Activated CD4-positive, alpha-beta T cell treated with anti-CD3 and anti-CD28 coated beads, Interleukin-2, amount 10 ng/mL, durations not matched to agents 24 days and 14 days (primary cell): ENCODE data around the gene STK11IP. TPM values are rescaled to one million over a fixed set of nuclear protein-coding genes. Genes with fewer than 3 reads are reported as not detected.

Source experiments
- DNase-seq: peaks from one replicate; pipeline ENCODE4 v3.0.0; 2022
- H3K27ac Mint-ChIP-seq: one replicate; pipeline ENCODE4 v1.8.0; 2022; ENCODE audit warnings: mild to moderate bottlenecking, mixed read lengths
- H3K27me3 Mint-ChIP-seq: one replicate; pipeline ENCODE4 v1.8.0; 2022; ENCODE audit warnings: mixed read lengths
- H3K36me3 Mint-ChIP-seq: one replicate; pipeline ENCODE4 v1.8.0; 2022; ENCODE audit warnings: low read depth, mild to moderate bottlenecking, mixed read lengths
- H3K4me1 Mint-ChIP-seq: one replicate; pipeline ENCODE4 v1.8.0; 2021; ENCODE audit warnings: mixed read lengths
- H3K4me3 Mint-ChIP-seq: one replicate; pipeline ENCODE4 v1.8.0; 2022; ENCODE audit warnings: mild to moderate bottlenecking, moderate library complexity, mixed read lengths
- H3K9me3 Mint-ChIP-seq: one replicate; pipeline ENCODE4 v1.8.0; 2021; ENCODE audit warnings: mixed read lengths
- intact Hi-C: fragments of 100-400 bp; cut with micrococcal nuclease; formaldehyde crosslinking; loops from one replicate; pipeline ENCODE4 v1.15.1; 2023
- total RNA-seq: library from RNA; stranded (reverse); gene quantifications from 2 replicates; pipeline ENCODE4 v1.2.3, GENCODE V29; 2022

Gene STK11IP
- total RNA-seq, 1 donor from 2014 or later = 35.0 TPM

DNA sequence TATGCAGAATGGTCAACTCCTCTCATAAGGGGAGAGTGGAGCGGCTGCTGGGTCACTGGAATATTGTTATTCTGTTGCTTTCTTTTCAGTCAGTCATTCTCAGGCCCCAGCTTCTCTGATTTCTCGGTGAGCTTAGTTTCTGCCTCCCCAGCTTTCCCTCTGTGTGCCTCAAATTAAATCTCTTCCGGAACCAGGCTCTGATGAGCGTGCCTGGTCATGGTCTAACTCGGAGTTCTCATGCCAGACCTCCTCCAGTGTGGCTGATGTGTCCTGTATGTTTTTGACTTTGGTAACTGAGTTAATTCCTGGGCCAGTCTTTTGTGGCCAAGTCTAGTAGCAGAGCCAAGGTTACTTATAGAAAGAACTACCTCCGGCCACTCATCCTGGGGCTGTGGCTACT lies 4.9 kb upstream of the STK11IP start:
- intact Hi-C loops = no loop called here
- no peak overlapping the region for H3K27ac Mint-ChIP-seq

DNA sequence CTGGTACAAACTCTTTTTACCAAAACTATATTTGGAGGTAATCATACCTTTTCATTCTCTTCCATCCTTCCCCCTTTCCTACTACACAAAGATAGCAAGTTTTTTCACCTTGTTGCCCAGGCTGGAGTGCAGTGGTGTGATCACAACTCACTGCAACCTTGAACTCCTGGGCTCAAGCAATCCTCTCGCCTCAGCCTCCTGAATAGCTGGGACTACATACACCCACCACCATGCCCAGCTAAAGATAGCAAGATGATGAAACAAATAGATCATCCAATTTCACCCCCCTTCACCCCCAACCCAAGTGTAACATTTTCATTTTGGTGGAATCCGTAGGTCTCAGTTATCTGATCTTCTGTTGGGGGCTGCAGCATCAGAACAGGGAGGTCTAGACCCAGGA lies 4.5 kb upstream of the STK11IP start:
- intact Hi-C loops = no loop called here
- Mint-ChIP-seq H3K9me3 (no peaks in the 10 kb centered on the region), H3K27me3 (peaks cover 2% of the 10 kb centered on the region), H3K4me3 (no peak overlapping the region), H3K4me1 (peaks cover 11% of the 10 kb centered on the region), H3K27ac (no peak overlapping the region), H3K36me3 (no peaks in the 10 kb centered on the region)
- DNase-seq = no peak

More for the DNA sequence above, 4.9 kb upstream of the STK11IP start:
- no peaks in the 10 kb centered on the region for H3K9me3 Mint-ChIP-seq
- peaks cover 2% of the 10 kb centered on the region for H3K27me3 Mint-ChIP-seq
- H3K36me3 Mint-ChIP-seq = no peaks in the 10 kb centered on the region
- peaks cover 8% of the 10 kb centered on the region for H3K4me1 Mint-ChIP-seq
- H3K4me3 Mint-ChIP-seq = no peak overlapping the region
- no peak for DNase-seq

DNA sequence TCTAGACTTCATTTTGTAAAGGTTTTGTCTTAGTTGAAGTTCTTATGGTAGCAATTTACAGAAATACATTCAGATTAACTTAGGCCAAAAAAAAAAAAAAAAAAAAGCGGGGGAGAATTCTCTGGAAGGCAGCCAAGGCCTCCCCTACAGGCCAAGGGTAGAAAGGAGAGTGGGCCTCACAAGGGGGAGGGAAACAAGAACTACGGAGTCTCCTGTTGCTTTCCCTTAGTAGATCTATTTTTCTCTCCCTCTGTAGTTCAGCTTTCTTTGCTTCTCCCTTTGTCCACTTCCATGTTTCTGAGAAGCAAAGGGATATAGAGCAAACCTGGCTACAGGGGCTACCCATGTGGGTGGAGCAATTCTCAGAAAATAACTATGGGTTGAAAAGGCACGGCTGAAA lies 2.4 kb upstream of the STK11IP start:
- H3K27ac Mint-ChIP-seq = no peak overlapping the region
- no peaks in the 10 kb centered on the region for H3K36me3 Mint-ChIP-seq
- no peak for DNase-seq
- intact Hi-C loops = loop anchor here (5.0 kb wide), 1 partner anchor 47 kb away; no protein-coding TSS in a partner anchor
- no peak overlapping the region for H3K4me3 Mint-ChIP-seq
- H3K9me3 Mint-ChIP-seq = no peaks in the 10 kb centered on the region
- H3K4me1 Mint-ChIP-seq = peaks cover 20% of the 10 kb centered on the region
- H3K27me3 Mint-ChIP-seq = peaks cover 2% of the 10 kb centered on the region

DNA sequence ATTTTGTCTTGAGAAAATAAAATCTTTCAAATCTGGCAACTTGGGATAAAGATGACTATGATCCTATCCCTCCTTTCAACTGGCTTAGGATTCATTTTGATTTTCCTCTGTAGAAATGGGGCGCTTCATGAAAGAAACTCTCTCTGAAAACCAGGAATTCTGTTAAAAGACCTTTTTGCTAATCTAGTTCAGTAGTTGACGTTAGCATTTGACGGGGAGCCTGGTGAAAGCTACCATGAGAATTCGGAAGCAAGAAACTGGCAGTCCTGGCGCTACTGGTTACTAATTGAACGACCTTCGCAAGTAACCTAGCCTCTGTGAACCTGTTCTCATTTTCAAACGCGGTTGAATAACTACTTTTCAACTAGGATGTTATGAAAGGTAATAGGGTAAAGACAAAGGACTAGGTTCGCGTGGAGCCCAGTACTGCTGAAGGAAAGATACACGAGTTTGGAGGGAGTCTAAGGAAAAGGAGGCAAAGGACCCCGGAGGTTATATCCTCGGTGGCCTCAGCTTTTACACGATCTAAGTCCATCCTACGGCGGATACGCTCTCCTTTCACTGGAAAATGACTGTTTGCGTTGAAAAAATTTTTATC lies 604 bp upstream of the STK11IP start:
- Mint-ChIP-seq H3K27me3 (peaks cover 2% of the 10 kb centered on the region), H3K4me3 (peak overlapping the region; percentile 98), H3K4me1 (peaks cover 22% of the 10 kb centered on the region), H3K36me3 (peaks cover 9% of the 10 kb centered on the region), H3K27ac (peak overlapping the region; percentile 98), H3K9me3 (no peaks in the 10 kb centered on the region)
- intact Hi-C loops = loop anchor here (1.0 to 5.0 kb wide), 5 partner anchors 45 to 352 kb away; partner anchors contain the start of genes CHPF, GLB1L, GMPPA and STK16
- no peak for DNase-seq

DNA sequence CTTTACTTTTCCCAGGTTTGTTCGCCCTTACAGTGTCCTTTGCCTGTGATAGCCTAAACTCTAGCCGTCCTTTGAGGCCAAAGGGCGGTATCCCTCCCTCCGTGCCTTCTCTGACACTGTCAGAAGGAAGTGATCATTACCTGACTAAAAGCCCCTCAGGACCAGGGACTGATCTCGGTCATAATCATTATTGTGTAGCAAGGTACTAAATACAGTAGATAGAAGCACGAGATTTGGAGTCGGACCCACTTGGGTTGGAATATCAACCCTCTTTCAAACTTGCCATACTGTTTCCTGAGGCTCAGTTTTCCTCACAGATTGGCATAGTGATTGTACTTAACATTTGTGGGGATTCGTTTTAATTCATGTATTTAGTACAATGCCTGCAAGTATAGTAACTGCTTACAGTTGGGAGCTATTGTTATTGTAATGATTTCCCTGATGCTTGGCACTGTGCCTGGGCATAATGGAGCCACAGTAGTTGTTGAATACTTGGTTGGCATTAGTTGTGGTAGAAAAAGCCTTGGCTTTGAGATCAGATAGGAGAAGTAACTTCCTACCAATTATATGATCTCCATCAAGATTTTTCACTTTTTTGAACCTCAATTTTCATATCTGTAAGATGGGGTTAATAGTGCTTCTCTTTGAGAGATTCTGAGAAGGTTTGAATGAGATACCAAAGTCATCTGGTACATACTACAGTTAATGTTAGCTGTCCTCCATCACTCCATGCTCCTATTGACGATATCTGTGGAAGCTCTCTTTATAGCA lies 836 bp downstream of the STK11IP start:
- Mint-ChIP-seq H3K27ac (peak overlapping the region; percentile 98), H3K4me3 (peak overlapping the region; percentile 98), H3K4me1 (peaks cover 22% of the 10 kb centered on the region), H3K36me3 (peaks cover 14% of the 10 kb centered on the region), H3K27me3 (peaks cover 2% of the 10 kb centered on the region), H3K9me3 (no peaks in the 10 kb centered on the region)
- no peak for DNase-seq
- intact Hi-C loops = loop anchor here (1.0 to 5.0 kb wide), 2 partner anchors 44 to 210 kb away; no protein-coding TSS in a partner anchor

DNA sequence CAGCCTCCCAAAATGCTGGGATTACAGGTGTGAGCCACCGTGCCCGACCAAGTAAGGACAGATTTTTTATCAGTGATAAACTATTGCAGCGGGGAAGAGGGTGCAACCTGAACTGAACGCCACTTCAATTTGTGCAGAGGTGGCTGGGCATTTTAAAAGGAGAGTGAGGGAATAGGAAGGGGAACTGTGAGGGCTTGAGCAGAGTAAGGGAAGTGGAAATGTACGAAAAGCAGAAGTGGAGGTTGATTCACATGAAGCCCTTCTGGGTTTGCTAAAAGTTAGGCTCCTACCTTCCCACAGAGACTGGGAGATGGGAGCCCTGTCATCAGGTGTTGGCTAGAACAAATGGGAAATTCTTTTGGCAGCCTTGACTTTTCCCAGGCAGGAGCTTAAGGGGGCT lies 6.1 kb downstream of the STK11IP start:
- no peak overlapping the region for H3K27ac Mint-ChIP-seq

DNA sequence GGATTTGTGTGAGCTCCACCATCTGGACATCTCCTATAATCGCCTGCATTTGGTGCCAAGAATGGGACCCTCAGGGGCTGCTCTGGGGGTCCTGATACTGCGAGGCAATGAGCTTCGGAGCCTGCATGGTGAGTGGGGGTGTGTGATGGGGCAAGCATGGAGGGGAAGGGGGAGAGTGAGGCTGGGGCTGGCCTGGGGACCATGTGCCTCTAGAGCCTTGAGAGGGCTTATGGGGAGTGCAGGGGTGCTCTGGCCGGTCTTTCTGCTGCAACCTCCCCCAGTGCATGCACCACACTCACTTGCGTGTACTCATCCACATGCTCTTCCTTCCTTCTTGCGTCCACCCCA lies 7.9 kb downstream of the STK11IP start:
- Mint-ChIP-seq H3K4me3 (no peak overlapping the region), H3K27ac (no peak overlapping the region), H3K27me3 (no peaks in the 10 kb centered on the region), H3K4me1 (peaks cover 2% of the 10 kb centered on the region), H3K36me3 (peaks cover 33% of the 10 kb centered on the region), H3K9me3 (no peaks in the 10 kb centered on the region)
- DNase-seq = no peak
- intact Hi-C loops = no loop called here

More for the DNA sequence above, 6.1 kb downstream of the STK11IP start:
- peaks cover 34% of the 10 kb centered on the region for H3K36me3 Mint-ChIP-seq
- H3K4me3 Mint-ChIP-seq = no peak overlapping the region
- intact Hi-C loops = no loop called here
- H3K4me1 Mint-ChIP-seq = peaks cover 7% of the 10 kb centered on the region
- H3K9me3 Mint-ChIP-seq = no peaks in the 10 kb centered on the region
- no peak for DNase-seq
- H3K27me3 Mint-ChIP-seq = no peaks in the 10 kb centered on the region

DNA sequence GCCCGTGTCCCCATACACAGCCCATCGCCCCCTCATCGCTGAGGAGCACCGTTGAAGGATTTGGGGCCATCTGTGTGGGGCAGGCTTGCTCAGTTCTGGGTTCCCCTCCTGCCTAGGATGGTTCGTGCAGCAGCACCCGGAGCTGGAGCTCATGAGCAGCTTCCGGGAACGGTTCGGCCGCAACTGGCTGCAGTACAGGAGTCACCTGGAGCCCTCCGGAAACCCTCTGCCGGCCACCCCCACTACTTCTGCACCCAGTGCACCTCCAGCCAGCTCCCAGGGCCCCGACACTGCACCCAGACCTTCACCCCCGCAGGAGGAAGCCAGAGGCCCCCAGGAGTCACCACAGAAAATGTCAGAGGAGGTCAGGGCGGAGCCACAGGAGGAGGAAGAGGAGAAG lies 10.3 kb downstream of the STK11IP start:
- DNase-seq = no peak
- no peaks in the 10 kb centered on the region for H3K27me3 Mint-ChIP-seq
- peaks cover 5% of the 10 kb centered on the region for H3K4me1 Mint-ChIP-seq
- peaks cover 23% of the 10 kb centered on the region for H3K36me3 Mint-ChIP-seq
- H3K4me3 Mint-ChIP-seq = no peak overlapping the region
- H3K9me3 Mint-ChIP-seq = no peaks in the 10 kb centered on the region
- intact Hi-C loops = no loop called here
- H3K27ac Mint-ChIP-seq = no peak overlapping the region

DNA sequence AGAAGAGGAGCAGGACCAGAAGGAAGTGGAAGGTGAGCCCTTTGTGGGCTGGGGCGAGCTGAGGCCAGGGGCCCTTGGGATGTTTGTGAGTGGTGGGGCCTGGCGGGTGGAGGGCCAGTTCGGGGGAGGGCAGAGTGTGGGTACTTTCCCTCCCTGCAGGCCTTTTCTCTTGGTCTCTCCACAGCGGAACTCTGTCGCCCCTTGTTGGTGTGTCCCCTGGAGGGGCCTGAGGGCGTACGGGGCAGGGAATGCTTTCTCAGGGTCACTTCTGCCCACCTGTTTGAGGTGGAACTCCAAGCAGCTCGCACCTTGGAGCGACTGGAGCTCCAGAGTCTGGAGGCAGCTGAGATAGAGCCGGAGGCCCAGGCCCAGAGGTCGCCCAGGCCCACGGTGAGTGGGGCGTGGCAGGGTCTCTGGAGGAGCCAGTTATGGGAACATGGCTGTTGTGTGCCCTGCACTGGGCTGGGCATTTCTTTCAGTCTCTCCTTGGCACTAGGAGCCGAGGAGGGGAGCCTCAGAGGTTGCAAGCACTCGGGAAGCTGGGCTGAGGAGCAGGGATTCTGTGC lies 10.8 kb downstream of the STK11IP start:
- no peak for DNase-seq
- Mint-ChIP-seq H3K4me1 (peaks cover 5% of the 10 kb centered on the region), H3K27me3 (no peaks in the 10 kb centered on the region), H3K9me3 (no peaks in the 10 kb centered on the region), H3K36me3 (peaks cover 23% of the 10 kb centered on the region), H3K4me3 (no peak overlapping the region), H3K27ac (no peak overlapping the region)
- intact Hi-C loops = no loop called here

DNA sequence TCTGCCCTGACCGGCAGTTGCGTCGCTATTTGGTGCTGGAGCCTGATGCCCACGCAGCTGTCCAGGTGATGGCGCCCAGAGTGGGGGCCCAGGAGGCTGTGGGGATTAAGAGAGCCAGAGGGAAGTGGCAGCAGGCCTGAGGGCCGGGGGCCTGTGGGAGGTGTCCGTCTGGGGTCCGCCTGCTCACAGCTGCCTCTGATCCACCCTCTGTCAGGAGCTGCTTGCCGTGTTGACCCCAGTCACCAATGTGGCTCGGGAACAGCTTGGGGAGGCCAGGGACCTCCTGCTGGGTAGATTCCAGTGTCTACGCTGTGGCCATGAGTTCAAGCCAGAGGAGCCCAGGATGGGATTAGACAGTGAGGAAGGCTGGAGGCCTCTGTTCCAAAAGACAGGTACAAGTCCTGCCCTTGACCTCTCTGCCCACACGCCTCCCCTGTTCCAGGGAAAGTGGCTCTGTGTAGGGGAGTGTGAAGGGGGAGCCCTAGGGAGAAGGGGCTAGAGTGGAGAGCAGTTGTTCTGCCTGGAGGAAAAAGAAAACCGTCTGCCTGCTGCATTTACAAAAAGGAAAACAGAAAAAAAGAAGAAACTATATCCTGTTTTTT lies 11.6 kb downstream of the STK11IP start:
- DNase-seq = no peak
- Mint-ChIP-seq H3K36me3 (peaks cover 19% of the 10 kb centered on the region), H3K4me1 (peaks cover 5% of the 10 kb centered on the region), H3K27me3 (no peaks in the 10 kb centered on the region), H3K27ac (no peak overlapping the region), H3K4me3 (no peak overlapping the region), H3K9me3 (no peaks in the 10 kb centered on the region)
- intact Hi-C loops = no loop called here

DNA sequence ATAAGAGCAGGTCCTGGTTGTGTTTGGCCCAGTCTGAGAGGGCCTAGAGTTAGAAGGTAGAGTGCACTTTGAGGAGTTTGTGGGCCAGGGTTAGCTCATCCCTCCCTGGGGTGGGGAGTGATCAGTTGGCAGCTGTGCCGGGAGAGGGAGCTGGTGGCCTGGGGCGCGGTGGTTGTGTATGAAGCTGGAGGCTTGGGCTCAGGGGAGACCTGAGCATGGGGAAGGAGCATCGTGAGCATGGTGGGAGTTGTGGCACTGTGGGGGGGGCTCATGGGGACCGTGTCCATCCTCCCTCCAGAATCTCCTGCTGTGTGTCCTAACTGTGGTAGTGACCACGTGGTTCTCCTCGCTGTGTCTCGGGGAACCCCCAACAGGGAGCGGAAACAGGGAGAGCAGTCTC lies 13.6 kb downstream of the STK11IP start:
- intact Hi-C loops = no loop called here
- H3K27me3 Mint-ChIP-seq = no peaks in the 10 kb centered on the region
- no peaks in the 10 kb centered on the region for H3K9me3 Mint-ChIP-seq
- H3K4me3 Mint-ChIP-seq = no peak overlapping the region
- no peak overlapping the region for H3K27ac Mint-ChIP-seq
- no peak for DNase-seq
- H3K36me3 Mint-ChIP-seq = peaks cover 22% of the 10 kb centered on the region
- H3K4me1 Mint-ChIP-seq = peaks cover 5% of the 10 kb centered on the region

DNA sequence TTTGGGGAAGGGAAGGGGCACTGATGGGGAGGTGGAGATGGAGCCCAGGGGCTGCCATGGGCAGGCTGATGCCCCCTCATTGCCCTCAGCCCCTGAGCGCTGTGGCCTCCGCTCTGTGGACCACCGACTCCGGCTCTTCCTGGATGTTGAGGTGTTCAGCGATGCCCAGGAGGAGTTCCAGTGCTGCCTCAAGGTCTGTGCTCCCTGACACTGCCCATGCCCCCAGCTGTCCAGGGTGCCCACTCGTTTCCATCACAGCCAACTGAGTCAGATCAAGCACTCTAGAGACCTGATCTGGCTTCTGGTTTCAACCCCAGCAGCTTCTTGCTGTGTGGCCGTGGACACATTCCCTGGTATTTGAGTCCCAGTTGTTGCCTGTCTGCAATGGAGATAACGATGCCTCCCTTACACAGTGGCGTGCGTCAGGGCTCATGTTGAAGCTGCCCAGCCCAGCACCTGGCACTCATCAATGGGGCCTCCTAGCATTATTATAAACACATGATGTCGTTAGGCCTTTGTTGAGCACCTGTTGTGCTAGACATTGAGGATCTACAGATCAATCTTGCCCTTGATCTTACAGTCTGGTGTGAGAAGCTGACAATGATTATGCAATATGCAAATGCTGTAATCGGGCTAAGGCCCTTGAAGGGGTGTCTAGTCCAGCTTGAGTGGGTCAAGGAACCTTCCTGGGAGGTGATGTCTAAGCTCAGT lies 14.4 kb downstream of the STK11IP start:
- intact Hi-C loops = no loop called here
- Mint-ChIP-seq H3K9me3 (no peaks in the 10 kb centered on the region), H3K4me3 (no peak overlapping the region), H3K27ac (no peak overlapping the region), H3K4me1 (peaks cover 5% of the 10 kb centered on the region), H3K27me3 (no peaks in the 10 kb centered on the region), H3K36me3 (peaks cover 22% of the 10 kb centered on the region)
- no peak for DNase-seq

DNA sequence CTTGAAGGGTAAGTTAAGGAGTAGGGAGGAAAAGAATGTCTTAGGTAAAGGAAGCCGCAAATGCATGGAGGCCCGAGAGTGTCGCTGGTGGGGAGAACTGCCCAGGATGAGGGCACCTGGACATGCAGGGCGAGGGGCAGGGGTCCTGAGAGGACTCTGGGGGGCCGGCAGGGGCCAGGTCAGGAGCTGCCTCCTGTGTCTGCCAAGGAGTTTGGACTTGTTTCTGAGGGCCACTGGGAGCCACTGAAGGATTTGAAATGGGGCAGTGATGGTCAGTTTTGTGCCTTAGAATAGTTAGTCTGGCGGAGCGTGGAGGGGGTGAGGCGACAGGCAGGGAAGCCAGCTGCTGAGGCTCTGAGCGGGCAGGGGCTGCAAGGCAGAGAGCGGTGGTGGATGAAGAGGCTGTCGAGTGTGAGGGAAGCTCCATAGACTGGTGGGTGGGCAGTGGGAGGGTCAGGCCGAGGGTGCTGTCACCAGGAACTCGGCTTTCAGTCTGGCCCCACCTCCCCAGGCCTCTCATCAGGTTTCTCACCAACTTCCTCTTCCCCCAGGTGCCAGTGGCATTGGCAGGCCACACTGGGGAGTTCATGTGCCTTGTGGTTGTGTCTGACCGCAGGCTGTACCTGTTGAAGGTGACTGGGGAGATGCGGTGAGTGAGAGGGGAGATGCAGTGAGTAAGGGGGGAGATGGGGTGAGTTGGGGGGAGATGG lies 15.1 kb downstream of the STK11IP start:
- H3K4me1 Mint-ChIP-seq = peaks cover 5% of the 10 kb centered on the region
- no peaks in the 10 kb centered on the region for H3K9me3 Mint-ChIP-seq
- intact Hi-C loops = no loop called here
- H3K36me3 Mint-ChIP-seq = peaks cover 17% of the 10 kb centered on the region
- H3K27me3 Mint-ChIP-seq = no peaks in the 10 kb centered on the region
- no peak overlapping the region for H3K27ac Mint-ChIP-seq
- no peak overlapping the region for H3K4me3 Mint-ChIP-seq
- DNase-seq = no peak
